HG03460 (cell line): ENCODE measurements around the gene IGSF21.

ENCODE experiments used
- ATAC-seq: cut with Tn5 transposase; IDR thresholded peaks from one replicate; pipeline ENCODE4 v1.9.1; 2021; ENCODE audit not compliant: unreplicated experiment

Gene IGSF21

DNA sequence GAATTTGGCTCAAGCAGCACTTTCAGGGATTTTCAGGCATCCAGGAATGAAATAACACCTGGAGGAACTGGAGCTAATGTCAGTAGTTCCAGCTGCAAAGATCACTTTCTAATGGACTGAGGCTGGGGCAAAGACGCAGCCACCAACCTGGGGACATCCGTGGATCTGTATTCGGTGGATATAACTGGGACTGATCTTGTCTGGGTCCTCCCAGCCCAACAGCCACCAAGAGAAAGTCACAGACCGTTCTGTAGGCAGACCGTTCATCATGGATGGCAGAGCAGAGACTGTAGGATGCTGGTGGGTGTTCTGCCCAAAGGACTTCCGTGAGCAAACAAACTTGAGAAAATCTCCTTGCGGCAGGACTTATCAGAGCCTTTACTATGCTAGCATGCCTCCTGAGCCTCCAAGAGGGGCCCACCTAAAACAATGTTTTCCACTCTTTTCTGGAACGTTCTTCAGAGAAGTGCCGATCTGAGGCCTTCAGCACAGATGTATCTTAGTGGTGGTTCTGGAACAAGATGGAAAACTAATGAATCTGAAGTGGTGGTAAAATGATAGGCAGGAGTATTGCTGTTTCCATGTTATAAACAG is 287.1 kb downstream of the IGSF21 start:
- ATAC-seq: no peak

DNA sequence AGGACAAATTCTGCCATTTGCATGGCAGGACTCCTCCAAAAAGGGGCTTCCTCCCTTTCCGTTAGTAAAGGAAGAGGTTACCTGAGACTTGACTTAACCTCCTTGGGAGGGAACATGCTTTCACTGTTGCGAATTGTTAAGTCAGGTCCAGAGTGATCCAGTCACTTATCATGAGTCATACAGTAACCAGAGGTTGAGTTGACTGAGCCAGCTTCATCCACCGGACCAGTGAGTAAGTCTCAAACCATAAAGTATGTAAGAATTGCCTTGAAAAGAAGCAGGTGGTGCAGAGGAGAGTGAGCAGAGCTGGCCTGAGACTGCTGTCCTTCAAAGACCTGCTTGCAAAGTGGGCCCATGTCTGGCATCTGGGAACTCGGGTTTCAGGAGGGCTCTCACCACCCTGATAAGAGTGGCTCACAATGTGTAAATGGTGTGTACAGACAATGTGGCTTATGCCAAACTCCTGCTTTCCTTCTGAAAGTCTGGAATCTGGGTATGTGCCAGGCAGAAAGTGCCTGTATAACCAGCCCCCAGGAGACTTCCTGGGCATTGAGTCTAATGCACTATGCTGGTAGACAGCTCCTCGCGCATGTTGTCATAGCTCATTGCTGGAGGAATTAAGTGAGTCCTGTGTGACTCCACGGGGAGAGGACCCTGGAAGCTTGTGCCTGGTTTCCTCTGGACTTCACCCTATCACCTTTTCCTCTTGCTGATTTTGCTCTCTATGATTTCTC is 288.8 kb downstream of the IGSF21 start:
- no peak for ATAC-seq

- no peak for ATAC-seq
These were observed 290.0 kb downstream of the IGSF21 start for GRCh38 chr1:18397641-18398040.

DNA sequence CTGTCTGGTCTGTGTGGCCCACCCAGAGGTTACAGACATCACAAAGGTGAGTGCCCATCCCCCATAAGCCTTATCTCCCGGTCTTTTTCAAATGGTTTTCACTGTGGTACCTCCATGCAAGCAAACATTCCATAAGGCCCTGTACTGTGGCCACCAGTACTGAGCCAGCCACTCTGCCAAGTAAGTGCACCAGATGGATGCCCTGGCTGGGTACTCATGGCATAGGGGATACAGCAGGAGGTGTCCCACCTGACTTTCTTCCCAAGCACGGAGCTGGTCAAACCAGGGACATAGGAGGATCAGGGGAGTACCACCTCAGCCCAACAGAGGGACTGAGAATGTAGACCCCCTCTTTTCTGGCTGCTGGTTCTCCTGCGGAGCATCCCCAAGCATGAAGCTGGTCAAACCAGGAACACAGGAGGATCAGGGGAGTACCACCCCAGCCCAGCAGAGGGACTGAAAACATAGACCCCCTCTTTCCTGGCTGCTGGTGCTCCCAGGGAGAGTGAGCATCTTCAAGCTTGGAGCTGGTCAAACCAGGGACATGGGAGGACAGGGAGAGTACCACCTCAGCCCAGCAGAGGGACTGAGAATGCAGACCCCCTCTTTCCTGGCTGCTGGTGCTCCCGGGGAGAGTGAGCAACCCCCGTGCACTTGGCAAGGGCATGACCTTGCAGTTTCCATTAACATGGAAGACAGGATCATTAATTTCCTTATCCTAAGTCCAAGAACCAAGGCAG is 291.4 kb downstream of the IGSF21 start:
- ATAC-seq: no peak

- no peak for ATAC-seq
These were observed 292.9 kb downstream of the IGSF21 start for GRCh38 chr1:18400347-18401102.

DNA sequence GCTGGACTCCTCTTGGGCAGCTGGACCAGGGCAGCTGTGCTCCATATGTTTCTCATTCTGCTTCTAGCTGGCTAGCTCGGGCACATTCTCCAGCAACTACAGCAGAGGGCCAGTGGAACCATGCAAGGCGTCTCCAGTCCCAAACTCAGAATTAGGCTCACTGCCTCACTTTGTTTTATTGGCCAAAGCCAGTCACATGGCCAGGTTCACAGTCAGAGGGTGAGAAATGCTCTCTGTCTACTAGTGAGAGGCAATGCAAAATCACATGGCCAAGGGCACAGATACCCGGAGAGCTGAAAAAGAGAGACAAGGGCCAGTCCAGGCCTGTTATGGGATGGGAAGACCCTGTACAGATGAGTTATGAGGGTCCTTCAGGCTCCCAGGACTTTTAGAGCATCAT is 294.3 kb downstream of the IGSF21 start:
- ATAC-seq: no peak

DNA sequence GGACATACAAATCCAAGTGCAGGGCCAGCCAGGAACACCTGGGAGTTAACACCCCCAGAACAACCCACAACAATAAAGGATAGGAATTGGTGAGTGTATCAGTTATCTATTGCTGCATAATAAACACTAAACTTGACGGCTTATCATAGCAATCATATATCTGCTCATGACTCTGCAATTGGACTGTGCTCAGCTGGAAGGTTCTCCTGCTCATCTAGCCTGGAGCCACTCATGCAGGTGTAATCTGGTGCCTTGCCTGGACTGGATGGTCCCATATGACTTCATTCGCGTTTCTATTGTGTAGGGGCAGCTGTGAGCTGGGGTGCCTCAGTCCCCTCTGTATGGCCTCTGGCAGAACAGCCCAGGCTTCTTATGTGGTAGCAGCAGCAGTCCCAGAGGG is 296.9 kb downstream of the IGSF21 start:
- ATAC-seq: no peak

- no peak for ATAC-seq
These were observed 299.8 kb downstream of the IGSF21 start for GRCh38 chr1:18407166-18408045.

DNA sequence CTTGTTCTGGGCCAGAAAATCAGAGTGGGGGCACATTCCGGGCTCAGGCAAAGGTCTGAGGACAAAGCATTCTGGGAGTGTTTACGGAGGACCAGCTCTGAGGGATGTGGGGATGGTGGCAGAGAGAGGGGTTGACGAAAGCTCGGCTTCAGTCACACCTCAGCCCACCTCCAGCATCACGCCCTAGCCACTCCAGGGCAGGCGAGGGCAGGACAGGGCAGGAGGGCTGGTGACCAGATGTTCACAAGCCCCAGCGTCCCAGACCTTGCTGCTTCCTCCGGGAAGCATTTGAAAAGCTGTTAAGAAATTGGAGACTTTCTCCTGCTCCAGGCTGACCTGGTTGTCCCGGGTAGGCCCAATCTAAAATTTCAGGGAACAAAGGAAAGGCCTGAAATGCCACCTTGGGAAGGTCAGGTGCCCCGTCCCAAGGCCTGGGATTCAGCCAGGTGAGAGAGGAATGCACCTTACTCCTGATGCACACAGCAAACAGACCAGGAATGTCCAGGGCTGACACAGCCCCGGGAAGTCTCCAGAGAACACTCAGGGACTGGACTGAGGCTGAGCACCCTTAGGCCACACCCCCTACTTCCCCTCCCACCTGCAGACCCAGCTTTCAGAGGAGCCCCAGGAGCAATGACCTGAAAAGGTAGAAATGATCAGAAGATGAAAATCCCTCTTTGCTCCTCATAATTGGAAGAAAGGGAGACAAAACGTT is 301.2 kb downstream of the IGSF21 start:
- ATAC-seq: no peak

DNA sequence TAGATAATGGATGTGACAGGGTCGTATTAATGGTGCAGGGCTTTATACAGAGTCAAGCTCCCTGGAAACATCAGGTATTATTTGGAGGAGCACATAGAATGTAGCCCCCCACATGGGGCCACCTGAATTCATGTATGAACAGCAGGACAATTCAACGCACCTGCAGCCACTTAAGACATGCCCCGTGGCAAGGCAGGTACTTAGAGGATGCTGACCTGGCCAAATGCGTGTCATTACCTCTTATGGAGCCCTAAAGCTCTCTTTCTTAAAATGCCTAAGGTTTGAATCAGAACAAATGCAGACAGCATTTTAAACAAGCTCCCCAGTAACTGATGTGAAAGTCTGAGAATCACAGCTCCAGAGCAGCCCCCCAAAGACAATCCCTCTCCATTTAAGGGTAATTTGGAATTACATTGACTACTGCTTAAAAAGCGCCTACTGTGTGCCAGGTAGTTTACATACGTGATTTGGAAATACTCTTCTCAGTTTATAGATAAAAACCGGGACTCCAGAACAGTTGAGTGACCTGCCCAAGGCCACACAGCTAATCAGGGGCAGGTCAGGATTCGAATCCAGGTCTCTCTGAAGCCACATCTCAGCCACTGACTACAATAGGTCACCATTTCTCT is 302.1 kb downstream of the IGSF21 start:
- no peak for ATAC-seq

DNA sequence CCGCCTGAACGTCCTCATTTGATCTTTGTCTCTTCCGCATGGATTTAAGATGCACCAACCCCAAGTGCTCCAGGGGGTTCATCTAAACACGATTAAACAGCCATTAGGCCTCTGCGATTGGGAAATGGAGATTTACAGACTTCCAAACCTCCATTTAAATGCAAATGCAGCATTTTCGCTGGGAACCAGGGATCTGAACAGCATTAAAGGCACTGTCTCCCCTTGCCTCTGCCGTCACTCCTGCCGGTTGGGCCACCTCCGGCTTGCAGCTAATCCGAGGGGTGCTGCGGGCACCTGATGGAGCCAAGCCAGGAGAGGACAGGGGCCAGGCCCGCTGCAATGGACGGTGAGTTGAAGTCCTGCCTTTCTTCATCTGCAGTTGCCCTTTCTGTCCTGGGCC is 302.8 kb downstream of the IGSF21 start:
- no peak for ATAC-seq

DNA sequence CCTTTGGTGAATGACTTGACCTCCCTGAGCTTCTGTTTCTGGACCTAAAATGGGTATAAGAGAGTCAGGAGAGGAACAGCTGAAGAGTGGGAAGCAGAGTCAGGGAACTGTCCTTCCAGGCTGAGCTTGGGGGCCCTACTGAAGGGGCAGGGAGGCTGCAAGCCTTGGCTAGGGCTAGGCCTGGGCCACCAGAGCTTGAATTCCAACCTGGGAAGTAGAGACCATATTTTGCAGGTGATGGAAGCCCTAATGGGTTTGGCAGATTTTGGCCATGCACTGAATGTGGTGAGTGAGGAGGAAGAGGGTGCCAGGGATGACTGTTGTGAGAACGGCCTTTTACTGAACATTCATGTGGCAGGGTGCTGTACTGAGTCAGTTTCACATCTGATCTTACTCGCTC is 303.7 kb downstream of the IGSF21 start:
- ATAC-seq: no peak

DNA sequence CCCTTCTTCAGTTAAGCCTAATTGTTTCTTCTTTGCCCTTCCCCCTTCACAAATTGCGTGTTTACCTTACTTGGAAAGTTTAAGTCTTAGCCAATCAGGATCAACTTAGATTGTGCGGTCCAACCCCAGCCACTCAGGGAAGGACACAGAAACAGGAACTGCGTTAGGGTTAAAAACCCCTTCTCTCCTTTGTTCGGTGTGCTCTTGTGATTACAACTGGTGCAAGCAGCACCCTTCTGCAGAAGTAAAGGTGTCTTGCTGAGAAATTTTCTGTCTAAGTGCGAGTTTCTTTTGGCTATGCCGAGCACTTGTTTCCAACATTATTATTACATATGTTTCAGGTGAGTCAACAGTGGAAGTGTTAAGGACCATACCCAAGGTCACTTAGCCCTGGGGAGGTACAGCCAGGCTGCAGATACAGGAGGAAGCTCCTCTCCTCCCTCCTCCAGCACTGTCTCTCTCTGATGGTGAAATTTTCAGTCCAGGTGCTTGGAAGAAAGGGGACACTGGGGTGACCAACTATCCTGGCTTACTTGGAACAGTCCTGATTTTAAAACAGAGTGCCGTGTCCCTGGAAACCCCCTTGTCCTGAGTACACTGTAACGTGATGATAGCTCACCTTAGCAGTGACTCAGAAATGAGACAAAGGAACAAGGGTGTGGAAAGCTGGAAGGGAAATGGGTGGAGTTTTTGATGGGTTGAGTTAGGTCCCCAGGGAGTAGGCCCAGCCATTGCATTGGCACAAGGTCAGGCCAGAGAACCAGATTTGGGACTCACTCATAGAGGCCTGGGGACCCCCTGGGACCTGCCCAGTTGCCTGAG is 304.4 kb downstream of the IGSF21 start:
- ATAC-seq: no peak

DNA sequence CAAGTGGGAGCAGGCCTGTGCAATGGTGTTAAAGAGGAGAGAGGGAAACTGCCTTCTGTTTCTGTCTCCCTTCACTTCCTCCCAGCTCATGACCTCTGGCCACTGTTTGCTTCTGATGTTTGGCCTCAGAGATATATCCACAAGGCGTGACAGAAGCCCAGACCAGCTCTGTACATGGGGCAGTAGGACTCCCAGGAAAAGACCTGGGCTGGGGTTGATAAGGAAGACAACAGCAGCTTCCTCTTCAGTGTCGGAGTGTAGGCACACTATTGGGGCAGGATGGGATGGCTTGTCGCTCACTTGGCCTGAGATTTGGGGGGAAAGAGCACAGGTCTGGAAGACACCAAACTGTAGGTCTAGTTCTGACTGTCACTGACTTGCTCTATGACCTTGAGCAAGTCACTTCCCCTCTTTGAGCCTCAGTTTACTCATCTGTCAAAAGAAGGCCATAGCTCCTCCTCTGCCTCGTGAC is 305.3 kb downstream of the IGSF21 start:
- ATAC-seq: no peak

DNA sequence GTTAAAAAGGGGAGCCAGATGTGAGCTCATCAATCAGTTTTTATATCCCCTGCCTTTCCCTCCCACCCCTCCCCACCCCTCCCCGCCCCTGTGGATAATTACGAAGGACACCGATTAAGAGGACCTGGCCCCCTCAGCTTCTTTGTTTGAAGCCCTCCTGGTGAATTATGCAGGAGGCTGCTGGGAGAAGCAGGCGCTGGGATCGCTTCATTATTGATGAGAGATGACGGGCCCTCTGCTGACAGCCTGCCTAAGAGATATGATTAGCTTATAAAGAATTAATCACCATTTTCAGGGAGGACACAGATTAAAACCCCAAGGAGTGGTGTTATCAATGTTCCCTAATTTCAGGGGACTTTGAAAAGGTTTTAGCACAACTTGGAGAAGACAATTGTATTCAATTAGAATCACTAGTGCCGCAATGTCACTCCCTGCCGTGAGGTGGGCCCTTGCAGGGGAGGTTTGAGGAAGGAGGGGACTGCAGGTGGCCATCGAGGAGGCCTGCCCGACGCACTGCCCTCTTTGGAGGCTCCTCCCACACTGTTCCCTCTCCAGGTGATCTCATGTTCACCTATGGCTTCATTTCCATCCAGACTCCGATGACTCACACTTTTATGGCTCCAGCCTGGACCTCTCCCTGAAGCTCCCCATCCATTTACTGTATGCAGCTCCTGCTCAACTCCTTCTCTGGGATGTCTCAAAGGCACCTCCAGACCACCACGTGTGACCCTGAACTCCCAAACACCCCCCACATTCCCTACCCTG is 306.1 kb downstream of the IGSF21 start:
- no peak for ATAC-seq

DNA sequence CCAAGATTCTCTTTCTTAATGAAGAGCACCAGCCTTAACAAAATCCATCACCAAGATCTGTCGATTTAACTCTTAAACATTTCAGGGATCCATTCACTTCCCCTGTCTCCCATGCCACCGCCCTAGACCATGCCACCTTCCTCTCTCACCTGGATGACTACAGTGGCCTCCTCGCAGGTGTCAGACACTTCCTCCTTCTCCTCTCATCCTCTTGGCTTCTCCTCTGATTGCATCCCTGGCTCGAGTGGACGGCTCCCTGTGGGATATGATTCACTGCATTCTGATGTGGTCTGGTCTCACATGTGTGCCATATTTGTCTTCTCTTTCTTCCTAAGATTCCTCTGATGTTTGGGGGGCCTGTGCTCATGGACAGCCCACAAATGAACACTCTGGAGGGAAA is 306.7 kb downstream of the IGSF21 start:
- ATAC-seq: no peak

DNA sequence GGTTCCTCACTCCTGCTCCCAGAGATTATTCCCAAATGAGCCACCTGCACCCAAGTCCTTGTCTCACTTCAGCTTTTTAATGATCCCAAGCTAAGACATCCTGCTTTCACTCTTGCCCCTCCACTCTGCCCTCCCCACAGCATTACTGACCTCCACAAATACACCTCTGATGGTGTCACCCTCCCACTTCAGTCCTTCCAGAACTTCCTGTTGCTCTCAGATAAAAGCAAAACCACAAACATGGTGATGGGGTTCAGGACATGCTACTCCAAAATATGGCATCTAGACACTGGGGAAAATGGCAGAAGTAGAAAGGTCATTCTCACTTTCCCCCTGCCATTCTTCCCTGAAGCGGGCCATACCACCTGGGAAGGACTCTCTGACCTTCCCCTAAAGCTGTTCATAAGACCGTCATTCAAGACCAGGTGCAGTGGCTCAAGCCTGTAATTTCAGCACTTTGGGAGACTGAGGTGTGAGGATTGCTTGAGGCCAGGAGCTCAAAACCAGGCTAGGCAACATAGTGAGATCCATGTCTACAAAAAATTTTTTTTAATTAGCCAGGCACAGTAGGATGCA is 307.4 kb downstream of the IGSF21 start:
- ATAC-seq: no peak
